Smooth muscle cell (in vitro differentiated cells): ENCODE data around the gene TNRC18. TPM values are rescaled to one million over a fixed set of nuclear protein-coding genes. Genes with fewer than 3 reads are reported as not detected.

ENCODE experiments used
- DNase-seq: peaks from one replicate; lab custom pipeline; 2025; ENCODE audit not compliant: unreplicated experiment; lab: John Stamatoyannopoulos, UW
- H2AFZ ChIP-seq: fragments of 200-600 bp; sonication (generic); 2 replicates; pipeline ENCODE4 v1.6.0; 2016; ENCODE audit warnings: antibody characterized with exemption, low read depth, mild to moderate bottlenecking
- H3F3A ChIP-seq: fragments of 200-600 bp; sonication (generic); 2 replicates; pipeline ENCODE4 v1.6.0; 2017; ENCODE audit warnings: antibody characterized with exemption, low read depth
- H3K27ac ChIP-seq: fragments of 200-600 bp; sonication (generic); 2 replicates; pipeline ENCODE4 v1.5.1; 2016; ENCODE audit warnings: low read depth, mild to moderate bottlenecking
- H3K27me3 ChIP-seq: fragments of 200-600 bp; sonication (generic); 2 replicates; pipeline ENCODE4 v1.6.1; 2016; ENCODE audit warnings: low read depth, mild to moderate bottlenecking
- H3K36me3 ChIP-seq: fragments of 200-600 bp; sonication (generic); 2 replicates; pipeline ENCODE4 v1.5.1; 2016; ENCODE audit warnings: low read depth
- H3K4me1 ChIP-seq: fragments of 200-600 bp; sonication (generic); 2 replicates; pipeline ENCODE4 v1.5.1; 2016; ENCODE audit warnings: low read depth
- H3K4me2 ChIP-seq: fragments of 200-600 bp; sonication (generic); 2 replicates; pipeline ENCODE4 v1.6.0; 2016; ENCODE audit warnings: mild to moderate bottlenecking
- H3K4me3 ChIP-seq: fragments of 200-600 bp; sonication (generic); 2 replicates; pipeline ENCODE4 v1.5.1; 2016; ENCODE audit warnings: mild to moderate bottlenecking
- H3K79me2 ChIP-seq: fragments of 200-600 bp; sonication (generic); 2 replicates; pipeline ENCODE4 v1.6.0; 2016; ENCODE audit warnings: low read depth, mild to moderate bottlenecking
- H3K9ac ChIP-seq: fragments of 200-600 bp; sonication (generic); 2 replicates; pipeline ENCODE4 v1.6.0; 2016; ENCODE audit warnings: low read depth
- H3K9me3 ChIP-seq: fragments of 200-600 bp; sonication (generic); replicated peaks from 2 replicates; pipeline ENCODE4 v1.5.1; 2016; ENCODE audit warnings: low read depth
- H4K20me1 ChIP-seq: fragments of 200-600 bp; sonication (generic); 2 replicates; pipeline ENCODE4 v1.6.0; 2016; ENCODE audit warnings: low read depth
- CTCF ChIP-seq: fragments of 200-600 bp; sonication (generic); IDR thresholded peaks from 2 replicates; pipeline ENCODE4 v1.5.1; 2017; ENCODE audit warnings: borderline replicate concordance, mild to moderate bottlenecking, antibody characterized with exemption; ENCODE audit not compliant: insufficient read depth, poor library complexity, severe bottlenecking
- WGBS: methylation state at CpG from one replicate; pipeline ENCODE4 v1.1.7; 2016; ENCODE audit warnings: low lambda C conversion rate; 5-methylcytosine and 5-hydroxymethylcytosine counted together
- polyA plus RNA-seq: library from polyadenylated mRNA; unstranded; fragments of >200 nt; fragmentation: Nextera tagmentation; extraction: Ambion mirVana; gene quantifications from 2 replicates; pipeline ENCODE4 v1.2.1, GENCODE V29; 2016
- total RNA-seq: library from RNA; depleted of rRNA; stranded (reverse); fragments of >200 nt; gene quantifications from 2 replicates; pipeline ENCODE4 v1.2.3, GENCODE V29; 2014

Gene TNRC18
- total and polyA plus RNA-seq, 2 experiments from 2014 or later, result 6.4 to 40.3 TPM

- Histone ChIP-seq H3K9me3 (peaks cover 9% of the 10 kb centered on the region), H3K9ac (no peak overlapping the region), H3K27me3 (no peaks in the 10 kb centered on the region), H4K20me1 (peaks cover 61% of the 10 kb centered on the region), H3K4me2 (no peak overlapping the region), H2AFZ (no peak overlapping the region), H3F3A (no peaks in the 10 kb centered on the region), H3K79me2 (peaks cover 19% of the 10 kb centered on the region), H3K4me3 (no peak overlapping the region), H3K4me1 (peaks cover 5% of the 10 kb centered on the region), H3K27ac (no peak overlapping the region), H3K36me3 (peaks cover 9% of the 10 kb centered on the region)
- no peak for TF ChIP-seq CTCF
- DNase-seq, result no peak
- 96% methylated on average over 17 of the region's 21 CpGs for WGBS
Measured at GRCh38 chr7:5348134-5349004, 75.3 kb downstream of the TNRC18 start.

- peaks cover 19% of the 10 kb centered on the region for H3K36me3 ChIP-seq
- H4K20me1 ChIP-seq, result peaks cover 34% of the 10 kb centered on the region
- H3K4me3 ChIP-seq, result no peak overlapping the region
- TF ChIP-seq CTCF, result no peak
- H2AFZ ChIP-seq, result no peak overlapping the region
- H3K79me2 ChIP-seq, result no peaks in the 10 kb centered on the region
- H3K4me1 ChIP-seq, result no peaks in the 10 kb centered on the region
- H3K9me3 ChIP-seq, result peaks cover 10% of the 10 kb centered on the region
- H3K4me2 ChIP-seq, result no peak overlapping the region
- no peak for DNase-seq
- H3K27ac ChIP-seq, result no peak overlapping the region
- H3K9ac ChIP-seq, result no peak overlapping the region
- no peaks in the 10 kb centered on the region for H3F3A ChIP-seq
- 99% methylated on average over 19 of the region's 21 CpGs for WGBS
- H3K27me3 ChIP-seq, result no peaks in the 10 kb centered on the region
Measured at GRCh38 chr7:5345671-5346070, 78.0 kb downstream of the TNRC18 start.

- no peak for TF ChIP-seq CTCF
- H3K4me2 ChIP-seq, result no peak overlapping the region
- peaks cover 10% of the 10 kb centered on the region for H3K9me3 ChIP-seq
- H3F3A ChIP-seq, result no peaks in the 10 kb centered on the region
- H4K20me1 ChIP-seq, result peaks cover 30% of the 10 kb centered on the region
- no peak overlapping the region for H3K9ac ChIP-seq
- H3K27ac ChIP-seq, result no peak overlapping the region
- peaks cover 20% of the 10 kb centered on the region for H3K36me3 ChIP-seq
- no peak for DNase-seq
- H3K27me3 ChIP-seq, result no peaks in the 10 kb centered on the region
- H3K4me3 ChIP-seq, result no peak overlapping the region
- over 99% methylated on average over 13 of the region's 13 CpGs for WGBS
- H3K4me1 ChIP-seq, result no peaks in the 10 kb centered on the region
- no peaks in the 10 kb centered on the region for H3K79me2 ChIP-seq
- H2AFZ ChIP-seq, result no peak overlapping the region
Measured at GRCh38 chr7:5345171-5345570, 78.5 kb downstream of the TNRC18 start.
